ENCODE measurements around the gene CST3.
"Not testable (repeated sequence)": the region's sequence is repeated elsewhere in the genome, so short reads cannot be mapped to it uniquely, and the experiment has no call there.

Gene CST3

DNA sequence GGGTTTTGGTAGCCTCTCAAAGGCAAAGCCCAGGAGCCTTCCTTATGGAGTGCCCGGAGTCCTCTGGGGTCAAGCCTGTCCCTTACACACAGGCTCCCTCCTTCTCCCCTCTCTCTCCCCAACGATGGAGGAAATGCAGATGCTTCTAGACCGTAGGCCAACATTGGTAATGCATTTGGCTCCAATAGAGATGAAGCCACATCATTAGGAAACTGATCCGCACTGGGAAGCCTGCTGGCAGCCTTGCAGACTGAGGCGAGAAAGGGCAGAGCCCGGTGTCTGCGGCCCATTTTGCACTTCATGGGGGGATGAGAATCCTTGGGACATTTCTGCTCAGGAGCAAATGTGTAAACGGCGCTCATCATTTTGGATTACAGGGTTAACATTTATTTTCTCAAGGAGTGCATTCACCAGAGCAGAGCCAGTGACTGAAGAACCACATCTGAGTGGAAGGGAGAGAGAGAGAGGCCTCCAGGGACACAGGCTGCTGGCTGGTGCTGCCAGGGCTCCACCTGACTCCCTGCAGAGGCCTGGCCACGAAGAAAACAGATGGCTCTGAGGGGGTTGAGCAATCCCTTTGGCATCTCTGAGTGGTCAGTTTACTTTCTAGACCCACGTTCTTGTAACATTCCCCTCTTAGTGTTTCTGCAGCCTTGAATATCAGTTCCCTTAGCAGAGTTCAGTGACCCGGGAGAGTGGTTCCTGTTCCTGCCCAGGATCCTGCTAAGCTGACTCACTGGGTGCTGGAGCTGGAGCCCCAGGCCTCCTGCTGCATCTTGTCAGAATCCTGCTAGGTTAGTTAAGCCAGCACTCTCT lies 4.4 kb upstream of the CST3 start:
- peak; percentile 17 for DNase-seq

DNA sequence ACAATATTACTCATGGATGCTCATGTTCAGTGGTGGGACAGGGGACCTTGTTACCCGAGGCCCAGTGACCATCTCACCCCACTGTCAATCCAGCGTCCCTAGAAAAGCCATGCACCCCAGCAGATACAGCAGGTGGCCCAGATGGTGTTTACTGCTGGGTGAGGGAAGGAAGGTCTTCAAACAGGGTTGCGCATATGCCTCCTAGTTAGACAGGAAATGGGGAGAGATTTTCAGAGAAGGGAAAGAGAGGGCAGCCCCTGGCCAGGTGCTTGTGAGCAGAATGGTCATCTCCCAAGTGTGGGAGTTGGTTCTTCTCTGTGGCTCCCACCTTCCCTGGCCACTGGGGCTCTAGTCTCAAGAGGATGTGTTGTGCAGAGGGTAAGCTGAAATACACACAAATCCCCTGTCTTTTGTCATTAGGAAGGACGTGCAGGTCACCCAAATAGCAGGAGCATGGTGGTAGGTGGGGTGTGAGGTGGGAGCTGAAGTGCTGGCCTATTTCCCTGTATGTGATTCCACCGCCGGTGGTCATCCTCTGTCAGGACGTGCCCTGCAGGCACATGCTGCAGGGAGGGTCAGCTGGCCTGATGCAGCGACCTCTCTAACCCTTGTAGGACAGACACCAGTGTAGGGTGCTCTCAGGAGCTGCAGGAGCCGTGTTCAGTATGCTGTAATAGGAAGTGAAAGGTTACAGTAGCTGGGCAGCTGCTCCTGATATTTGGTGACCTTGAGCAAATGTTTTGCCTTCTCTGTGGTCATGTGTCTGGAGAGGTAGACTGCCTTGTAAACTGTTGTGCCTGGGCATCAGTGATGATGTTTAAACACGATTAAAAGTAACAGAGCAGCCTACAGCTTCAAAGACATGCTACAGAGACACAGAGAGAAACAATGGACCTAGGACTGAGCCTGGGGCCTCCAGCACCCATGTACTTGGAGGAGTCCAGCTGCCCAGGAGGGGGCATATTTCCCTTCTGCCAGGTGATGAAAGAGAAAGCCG lies 3.2 kb upstream of the CST3 start:
- DNase-seq: no peak

GRCh38 chr20:23640018-23640601 lies 2.4 kb upstream of the CST3 start:
- no peak for DNase-seq

GRCh38 chr20:23639490-23639958 lies 1.8 kb upstream of the CST3 start:
- no peak for DNase-seq

- no peak for DNase-seq
Observed at GRCh38 chr20:23638309-23638708, 554 bp upstream of the CST3 start.

DNA sequence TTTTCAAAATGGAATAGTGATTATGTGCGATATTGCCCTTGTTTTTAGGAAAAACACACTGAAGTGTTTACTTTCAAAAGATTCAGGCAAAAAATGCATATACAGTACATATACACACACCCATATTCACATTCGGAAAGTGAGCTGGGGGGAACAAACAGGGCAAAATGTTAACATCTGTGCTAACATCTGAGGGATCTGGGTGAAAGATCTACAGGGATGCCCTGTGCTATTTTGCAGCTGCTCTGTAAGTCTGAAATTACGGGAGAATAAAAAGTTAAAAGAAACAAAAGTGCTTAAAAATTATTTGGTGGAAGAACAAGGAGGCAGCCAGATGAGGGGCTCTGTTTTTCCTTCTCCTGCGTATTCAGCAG lies 860 bp downstream of the CST3 start:
- no peak for DNase-seq

GRCh38 chr20:23636182-23636907 lies 1.4 kb downstream of the CST3 start:
- no peak for DNase-seq

DNA sequence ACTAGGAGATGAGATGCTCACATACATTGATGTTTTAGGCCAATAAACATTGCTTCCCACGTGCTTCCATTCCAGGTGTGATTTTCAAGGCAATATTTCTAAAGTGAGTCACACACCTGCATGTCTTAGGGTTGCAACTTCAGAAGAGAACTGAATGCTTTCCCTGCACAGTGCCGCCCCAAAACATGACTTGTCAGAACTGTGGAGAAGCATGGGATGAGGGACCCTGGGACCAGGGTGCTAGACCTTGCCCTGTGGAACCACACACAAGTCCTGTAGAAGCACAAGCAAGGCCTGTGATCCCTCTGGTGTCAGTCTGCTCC lies 2.0 kb downstream of the CST3 start:
- DNase-seq: not testable (repeated sequence)

GRCh38 chr20:23634985-23635767 lies 2.6 kb downstream of the CST3 start:
- DNase-seq: no peak

- DNase-seq: no peak
Observed at GRCh38 chr20:23634044-23634801, 3.5 kb downstream of the CST3 start.

GRCh38 chr20:23632711-23633573 lies 4.8 kb downstream of the CST3 start:
- DNase-seq: no peak

DNA sequence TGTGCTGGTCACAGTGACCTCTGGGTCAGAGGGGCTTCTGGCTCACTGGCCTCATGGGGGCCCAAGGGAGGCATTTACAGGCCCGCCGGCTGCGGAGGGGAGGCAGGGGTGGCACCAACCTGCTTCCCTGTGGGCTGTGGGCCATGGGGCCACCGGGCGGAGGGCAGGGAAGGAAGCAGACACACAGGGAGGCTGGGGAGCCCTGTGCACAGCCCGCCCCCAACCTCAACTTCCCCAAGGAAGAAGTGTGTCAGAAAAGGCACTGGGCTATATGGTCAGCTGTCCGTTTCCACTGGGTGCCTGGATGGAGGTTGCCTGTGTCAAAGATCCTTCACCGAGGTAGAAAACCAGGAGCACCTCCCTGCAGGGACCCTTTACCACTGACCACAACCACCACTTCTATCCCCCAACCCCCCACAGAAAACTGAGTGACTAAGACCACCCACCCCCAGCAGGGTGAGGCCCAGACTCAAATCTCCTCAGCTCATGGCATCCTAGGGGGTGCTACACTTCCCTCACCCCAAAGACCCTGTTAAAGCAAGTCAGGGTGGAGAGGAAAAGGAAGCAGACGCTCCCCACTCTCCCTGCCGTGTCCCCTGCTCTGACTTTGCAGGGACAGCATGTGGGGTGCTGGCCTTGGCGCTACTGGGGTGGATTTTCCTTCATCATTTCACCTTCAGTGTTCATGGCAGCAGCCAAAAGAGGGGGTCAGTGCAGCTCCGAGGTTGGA lies 5.6 kb downstream of the CST3 start:
- no peak for DNase-seq

DNA sequence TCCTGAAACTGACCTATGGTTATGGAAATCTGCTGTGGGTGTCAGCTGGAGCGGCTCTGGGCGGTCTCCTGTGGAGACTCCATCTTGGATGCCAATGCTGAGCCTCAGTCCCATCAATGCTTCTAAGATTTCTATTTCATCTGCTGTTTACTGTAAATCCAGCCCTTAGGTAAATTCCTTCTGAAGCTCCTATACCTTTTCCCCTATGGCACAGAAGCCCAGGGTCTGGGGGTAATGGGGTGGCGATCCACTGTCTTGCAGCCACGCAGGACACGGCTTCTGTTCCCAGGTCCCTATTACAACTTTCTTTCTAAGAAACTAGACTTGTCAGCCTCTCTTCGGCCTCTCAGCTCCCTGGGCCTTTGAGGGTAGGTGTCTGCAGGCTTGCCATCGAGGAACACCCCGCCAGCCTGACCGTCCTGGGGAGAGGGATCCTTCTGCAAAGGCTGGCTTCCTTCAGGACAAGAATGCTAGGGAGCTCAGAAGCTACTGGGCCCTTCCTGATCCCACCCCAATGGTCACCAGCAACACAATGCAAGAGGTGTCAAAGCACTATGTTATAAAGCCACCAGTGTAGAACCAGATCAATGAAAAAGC lies 6.4 kb downstream of the CST3 start:
- DNase-seq: no peak

DNA sequence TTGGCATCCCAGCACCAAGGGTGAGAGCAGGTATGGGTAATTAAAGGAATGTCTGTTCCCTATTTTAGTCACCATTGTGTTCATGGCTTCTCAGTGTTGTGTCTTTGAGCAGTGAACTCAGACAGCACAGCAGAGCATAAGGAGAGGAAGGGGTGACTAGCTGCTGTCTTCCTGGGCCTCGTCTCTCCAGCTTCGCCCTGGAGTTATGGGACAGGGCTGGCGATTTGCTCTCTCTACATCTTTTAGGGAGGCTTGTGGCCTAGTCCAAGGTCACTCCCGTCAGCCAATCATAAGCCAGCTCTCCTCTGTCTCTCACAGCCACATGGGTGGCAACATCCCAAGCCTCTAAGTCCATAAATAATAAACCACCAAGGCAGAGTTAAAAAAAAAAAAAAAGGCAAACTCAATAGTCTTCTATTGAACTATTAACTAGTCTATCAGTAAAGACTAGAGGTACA lies 7.3 kb downstream of the CST3 start:
- no peak for DNase-seq

GRCh38 chr20:23629542-23630391 lies 8.0 kb downstream of the CST3 start:
- DNase-seq: no peak

DNA sequence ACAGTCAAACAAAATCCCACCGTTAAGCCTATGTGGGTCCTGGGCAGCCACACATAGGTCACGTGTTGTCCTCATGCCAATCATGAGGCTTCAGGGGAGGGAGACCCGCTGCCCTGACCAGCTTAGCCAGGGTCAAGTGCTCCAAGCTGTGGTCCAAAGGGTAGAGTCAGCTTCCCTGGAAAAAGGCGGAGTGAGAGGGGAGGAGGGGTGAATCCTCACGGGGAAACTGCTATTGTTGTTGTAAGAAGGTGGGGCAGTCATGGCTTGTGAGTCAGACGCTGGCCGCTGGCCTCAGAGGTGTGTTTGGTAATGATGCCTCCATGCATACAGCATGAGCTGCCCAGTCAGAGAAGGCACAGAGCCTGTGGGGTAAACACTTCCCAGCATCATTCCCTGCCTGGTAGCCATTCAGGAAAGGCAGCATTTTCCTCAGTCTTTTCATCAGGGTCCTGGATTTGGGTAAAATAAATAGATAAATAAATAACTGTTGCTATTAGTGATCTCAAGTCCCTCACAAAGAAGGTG lies 8.7 kb downstream of the CST3 start:
- peak; percentile 24 for DNase-seq

DNA sequence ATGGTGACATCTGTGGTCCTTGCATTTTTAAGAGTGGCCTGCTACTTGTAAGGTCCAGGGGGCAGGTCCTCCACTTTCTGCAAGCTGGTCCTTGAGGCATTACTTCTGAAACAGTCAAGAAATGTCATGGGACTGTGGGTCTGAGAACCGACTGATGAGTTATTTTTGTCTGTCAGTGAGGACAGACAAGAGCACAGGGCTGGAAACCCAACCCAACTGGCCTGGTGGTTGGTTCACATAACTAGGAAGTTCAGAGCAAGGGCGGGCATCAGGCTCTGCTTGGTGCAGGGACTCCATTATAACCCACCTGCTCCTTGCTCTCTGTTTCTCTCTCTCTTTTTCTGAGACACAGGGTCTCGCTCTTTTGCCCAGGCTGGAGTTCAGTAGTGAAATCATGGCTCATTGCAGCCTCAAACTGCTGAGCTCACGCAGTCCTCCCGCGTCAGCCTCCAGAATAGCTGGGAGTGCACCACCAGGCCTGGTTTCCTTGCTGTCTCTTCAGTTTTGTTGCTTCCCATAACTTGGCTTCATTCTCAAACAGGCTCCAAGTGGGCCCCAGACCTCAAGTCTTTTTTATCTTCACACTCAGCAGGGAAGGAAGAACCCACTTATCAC lies 9.2 kb downstream of the CST3 start:
- no peak for DNase-seq
